ENCODE measurements around the gene EYS.

- no peak for TF ChIP-seq CTCF (IDR thresholded peaks at IDR 0.05)
- no peak for TF ChIP-seq POLR2A (IDR thresholded peaks at IDR 0.05)
Measured at GRCh38 chr6:63935732-63936131, 1771.3 kb downstream of the EYS start.
